Measurements from ENCODE around the gene ORAI2.
"Not testable (repeated sequence)": the region's sequence is repeated elsewhere in the genome, so short reads cannot be mapped to it uniquely, and the experiment has no call there.

The ORAI2 gene

DNA sequence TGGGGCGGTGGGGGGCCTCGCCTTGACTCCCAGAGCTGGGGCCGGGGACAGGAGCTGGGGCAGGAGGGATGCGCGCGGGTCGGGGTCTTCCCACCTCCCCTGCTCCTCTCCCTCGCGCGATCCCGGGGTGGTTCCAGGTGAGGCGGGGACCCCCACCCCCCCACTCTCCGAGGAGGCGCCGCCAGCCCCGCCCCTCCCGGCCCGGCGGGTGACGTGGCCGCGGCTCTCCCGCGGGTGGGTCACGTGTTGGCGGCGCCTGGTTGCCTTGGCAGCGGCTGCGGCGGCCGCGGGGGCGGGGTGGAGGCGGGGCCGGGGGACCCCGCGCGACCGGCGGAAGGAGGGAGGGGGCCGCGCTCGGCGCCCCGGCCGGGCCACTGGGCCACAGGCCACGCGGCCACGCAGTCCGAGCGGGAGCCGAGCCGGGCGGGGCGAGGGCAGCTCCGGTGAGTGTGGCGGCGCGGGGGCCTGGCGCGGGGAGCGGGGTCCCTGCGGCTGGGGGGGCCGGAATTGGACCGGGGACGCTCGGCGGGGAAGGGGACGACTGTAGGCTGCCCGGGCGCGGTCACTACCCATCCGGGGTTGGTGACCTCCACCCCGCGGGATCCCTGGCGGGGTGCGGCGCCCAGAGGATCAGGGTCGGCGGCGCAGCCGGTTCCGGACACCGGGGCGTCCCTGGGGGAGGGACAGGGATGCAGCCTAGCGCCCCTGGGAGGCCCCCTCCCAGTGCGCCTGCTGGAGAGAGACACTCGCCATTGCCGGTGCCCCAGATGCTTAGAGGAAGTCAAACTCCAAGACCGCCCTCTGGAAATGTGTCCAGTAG lies at the start of gene ORAI2:
ORAI2 (plus strand) TSS at position 357 of the 820 bp plus-strand sequence. CDS start 5,382 bp downstream, outside the sequence.
- DNase-seq = peak; percentile 90

DNA sequence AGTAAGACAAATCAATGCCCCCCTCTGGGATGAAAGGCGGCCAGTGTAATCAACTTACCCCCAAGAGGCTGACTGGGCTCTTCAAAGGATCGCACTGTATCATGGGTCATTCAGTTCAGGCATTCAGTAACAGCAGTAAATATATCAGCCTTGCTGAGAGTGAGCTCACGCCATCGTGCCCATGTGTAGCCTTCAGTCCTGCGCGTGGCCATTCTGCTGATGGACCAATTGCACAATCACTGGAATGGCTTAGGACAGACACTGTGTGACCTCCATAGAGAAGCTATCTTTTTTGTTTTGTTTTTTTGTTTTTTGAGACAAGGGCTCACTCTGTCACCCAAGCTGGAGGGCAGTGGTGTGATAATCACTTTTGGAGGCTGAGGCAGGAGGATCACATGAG lies 46.3 kb upstream of the ORAI2 start:
- no peak for DNase-seq

DNA sequence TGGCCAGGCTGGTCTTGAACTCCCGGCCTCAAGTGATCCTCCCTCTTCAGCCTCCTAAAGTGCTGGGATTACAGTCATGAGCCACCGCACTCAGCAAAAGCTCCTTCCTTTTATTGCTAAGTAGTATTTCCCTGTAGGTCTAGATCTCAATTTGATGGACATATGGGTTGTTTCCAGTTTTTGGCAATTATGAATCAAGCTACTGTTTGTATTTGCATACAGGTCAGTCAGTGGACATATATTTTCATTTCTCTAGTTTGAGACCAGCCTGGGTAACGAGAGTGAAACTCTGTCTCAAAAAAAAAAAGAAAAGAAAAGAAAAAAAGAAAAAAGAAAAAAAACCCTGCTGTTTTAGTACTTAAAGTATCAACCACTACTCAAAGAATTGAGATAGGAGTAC lies 43.6 kb upstream of the ORAI2 start:
- no peak for DNase-seq

DNA sequence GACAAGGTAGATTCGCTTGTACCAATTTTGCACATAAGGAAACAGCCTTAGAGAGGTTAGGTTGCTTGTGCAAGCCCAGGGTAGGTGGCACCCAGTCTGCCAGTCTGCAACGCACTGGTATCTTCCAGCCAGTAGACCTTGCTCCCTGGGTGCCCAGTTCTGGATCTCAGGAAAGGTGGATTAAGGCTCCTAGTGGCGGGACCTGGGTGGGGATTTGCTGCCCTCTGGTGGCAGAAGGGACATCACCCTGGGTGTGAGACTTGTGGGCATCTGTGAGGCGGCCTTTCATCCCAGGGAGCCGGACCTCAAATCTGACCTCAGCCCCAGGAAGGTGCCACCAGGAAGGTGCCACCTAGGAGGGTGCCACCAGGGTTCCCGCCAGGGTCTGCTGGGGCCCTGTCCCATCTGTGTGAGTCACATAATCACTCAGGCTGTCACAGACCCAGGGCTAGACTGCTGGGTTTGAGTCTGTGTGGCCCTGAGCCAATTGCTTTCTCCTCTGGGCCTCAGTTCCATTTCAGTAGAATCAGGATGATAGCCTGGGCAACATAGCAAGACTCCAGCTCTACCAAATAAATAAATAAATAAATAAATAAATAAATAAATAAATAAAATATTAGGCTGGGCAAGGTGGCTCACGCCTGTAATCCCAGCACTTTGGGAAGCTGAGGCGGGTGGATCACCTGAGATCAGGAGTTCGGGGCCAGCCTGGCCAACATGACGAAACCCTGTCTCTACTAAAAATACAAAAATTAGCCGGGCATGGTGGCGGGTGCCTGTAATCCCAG lies 42.5 kb upstream of the ORAI2 start:
- peak; percentile 71 for DNase-seq

DNA sequence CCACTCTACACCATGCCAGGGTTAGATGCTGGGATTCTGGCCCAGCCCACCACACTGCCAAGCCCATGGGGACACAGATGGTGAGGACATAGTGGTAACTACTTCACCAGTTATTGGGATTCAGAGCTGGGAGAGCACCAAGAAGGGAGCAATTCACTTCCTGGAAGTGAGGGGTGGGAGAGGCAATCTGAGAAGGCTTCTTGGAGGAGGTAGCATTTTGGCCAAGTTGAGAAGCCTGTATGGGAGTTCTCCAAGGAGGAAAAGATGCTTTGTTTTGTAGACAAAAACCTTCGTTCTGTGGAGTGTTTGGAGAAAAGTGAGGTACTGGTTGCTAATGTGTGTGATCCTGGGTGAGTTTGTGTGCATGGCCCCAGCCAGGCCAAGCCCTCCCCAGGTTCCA lies 41.0 kb upstream of the ORAI2 start:
- DNase-seq = no peak

DNA sequence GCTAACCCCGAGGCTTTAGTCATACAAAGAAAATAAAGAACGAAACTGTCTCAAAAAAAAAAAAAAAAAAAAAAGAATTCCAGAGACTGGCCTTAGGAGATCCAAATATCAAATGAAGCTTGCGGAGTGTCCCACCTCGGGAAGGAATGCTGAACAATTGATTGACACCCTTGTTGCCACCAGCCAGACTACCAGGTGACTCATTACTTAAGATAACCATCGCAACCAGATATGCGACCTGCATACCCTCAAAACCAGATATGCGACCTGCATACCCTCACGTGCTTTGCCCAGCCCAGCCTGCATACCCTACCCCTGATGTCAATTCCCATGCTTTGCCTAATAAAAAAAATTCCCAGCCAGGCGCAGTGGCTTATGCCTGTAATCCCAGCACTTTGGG lies 39.9 kb upstream of the ORAI2 start:
- no peak for DNase-seq

DNA sequence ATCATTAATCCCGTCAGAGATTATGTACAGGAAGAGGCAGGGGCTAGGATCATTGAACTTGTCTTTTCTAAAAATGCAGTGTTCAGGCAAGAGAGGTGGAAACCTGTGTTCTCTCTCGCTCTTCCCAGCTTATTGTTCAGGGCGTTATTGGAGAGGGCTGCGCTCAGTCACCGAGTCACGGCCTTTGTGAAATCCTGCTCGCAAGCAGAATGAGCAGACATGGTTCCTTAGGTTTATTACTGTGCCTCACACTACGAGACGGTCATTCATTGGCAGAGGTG lies 37.8 kb upstream of the ORAI2 start:
- DNase-seq = no peak

DNA sequence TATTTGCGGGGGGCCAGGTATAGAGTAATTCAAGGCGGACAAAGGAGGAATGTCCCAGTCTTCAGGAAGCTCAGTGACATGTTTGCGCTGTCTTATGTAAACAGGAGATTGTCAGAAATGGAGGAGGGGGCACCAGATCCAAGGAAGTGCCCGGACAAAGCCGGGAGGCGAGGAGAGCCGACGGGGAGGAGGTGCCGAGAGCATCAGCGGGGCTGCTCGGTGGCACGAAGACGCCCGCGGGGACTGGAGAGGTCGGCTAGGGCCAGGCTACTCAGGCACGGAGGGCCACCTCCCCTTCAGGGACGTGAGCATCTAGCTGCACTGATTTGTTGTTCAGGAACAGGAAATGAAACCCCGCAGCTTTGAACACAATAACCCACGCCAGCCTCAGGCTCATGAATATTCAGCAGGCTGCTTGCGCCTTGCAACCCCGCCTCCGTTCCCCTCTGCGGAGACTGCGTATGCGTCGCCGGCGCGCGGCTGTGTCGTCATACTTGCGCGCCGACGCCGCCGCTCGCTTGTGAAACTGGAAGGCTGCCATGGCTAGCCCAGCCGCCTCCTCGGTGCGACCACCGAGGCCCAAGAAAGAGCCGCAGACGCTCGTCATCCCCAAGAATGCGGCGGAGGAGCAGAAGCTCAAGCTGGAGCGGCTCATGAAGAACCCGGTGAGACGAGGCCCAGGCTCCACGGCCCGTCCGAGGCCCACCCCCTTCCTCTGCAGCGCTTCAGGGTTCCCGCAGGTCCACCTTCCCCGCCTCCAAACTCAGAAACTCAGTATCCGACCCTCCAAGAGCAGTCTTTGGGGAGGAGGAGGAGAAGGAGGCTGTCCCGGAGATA lies 37.3 kb upstream of the ORAI2 start, which contains the start of gene PRKRIP1:
PRKRIP1 (plus strand) TSS at position 491 of the 837 bp plus-strand sequence; CDS start at position 540, 49 bp downstream.
- DNase-seq = peak; percentile 93

DNA sequence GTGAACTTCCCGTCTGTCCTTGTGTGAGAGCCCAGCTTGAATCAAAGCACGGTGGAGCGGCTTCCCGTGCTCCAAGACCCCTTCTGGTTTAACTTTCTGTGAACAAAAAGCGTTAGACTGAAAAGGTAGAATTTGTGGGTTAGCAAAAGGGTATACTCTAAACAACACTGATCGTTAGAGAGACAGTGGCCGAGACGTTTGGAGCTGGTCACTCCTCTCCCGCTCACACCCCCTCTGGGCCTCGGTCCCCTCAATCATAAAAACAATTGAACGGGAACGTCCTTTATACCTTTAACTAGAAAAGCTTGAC lies 36.7 kb upstream of the ORAI2 start:
- no peak for DNase-seq

DNA sequence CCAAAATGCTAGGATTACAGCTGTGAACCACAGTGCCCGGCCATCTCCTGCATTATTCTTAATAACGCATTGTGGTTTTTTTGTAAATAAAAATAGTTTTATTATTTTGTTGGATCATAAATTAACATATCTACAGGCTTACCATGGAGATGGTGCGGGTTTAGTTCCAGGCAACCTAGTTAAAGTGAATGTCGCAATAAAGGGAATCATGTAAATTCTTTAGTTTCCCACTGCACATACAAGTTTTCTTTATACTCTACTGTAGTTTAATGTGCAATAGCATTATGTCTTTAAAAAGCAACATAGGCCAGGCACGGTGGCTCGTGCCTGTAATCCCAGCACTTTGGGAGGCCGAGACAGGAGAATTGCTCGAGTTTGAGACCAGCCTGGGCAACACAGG lies 34.8 kb upstream of the ORAI2 start:
- no peak for DNase-seq

DNA sequence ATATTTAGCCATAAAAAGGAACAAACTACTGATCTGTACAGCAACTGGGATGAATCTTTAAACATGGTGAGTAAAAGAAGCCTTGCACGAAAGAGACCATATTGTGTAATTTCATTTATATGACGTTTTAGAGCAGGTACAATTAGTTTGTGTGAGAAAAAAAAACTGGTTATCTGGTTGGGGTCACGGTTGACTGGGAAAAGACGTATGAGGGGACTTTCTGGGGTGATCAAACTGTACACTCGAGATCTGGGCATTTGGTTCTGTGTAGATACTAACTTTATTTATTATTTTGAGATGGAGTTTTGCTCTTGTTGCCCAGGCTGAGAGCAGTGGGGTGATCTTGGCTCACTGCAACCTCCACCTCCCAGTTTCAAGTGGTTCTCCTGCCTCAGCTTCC lies 33.0 kb upstream of the ORAI2 start:
- no peak for DNase-seq

DNA sequence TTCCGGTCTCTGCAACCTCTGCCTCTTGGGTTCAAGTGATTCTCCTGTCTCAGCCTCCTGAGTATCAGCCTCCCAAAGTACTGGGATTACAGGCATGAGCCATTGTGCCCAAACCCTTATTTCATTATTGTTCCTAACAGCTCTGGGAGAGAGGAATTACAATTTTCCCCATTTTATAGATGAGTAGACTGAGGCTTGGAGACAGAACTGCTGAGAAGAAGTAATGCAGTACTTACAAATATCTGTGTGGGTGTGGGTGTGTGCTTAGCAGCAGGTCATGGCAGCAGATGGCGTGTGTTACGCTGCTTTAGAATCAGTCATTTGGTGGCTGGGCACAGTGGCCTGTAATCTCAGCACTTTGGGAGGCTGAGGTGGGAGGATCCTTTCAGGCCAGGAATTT lies 29.8 kb upstream of the ORAI2 start:
- no peak for DNase-seq

DNA sequence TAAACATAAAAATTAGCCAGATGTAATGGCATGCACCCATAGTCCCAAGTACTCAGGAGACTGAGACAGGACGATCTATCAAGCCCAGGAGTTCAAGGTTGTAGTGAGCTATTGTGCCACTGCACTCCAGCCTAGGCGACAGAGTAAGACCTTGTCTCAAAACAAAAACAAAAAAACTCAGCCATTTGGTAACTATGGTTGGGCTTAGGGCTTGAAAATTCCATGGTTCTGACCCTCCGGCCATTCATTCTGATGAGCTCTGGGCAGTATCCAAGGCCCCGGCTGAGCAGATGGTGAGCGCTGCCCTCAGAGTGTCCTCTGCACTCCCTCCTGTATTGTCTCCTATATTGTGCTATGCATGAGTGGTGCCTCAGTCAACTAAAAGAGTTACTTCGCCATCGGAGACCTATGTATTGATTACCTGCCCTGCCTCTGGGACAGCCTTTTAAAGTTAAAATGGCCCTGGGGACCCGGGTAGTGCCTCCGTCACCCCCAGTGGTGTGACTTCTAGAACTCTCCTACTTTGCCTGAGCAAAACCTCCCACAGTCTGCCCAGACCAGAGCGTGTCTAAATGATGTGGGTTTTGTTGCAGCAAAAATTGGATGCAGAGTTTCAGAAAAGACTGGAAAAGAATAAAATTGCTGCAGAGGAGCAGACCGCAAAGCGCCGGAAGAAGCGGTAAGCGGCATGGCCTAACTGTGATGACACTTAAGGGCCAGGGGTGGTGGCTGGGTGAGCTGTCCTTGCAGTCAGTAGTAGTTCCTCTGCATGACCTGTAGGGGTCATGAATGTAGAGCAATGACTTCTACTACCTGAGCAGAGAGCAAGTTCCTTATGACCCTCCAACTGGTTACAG lies 29.1 kb upstream of the ORAI2 start:
- DNase-seq = peak; percentile 69

DNA sequence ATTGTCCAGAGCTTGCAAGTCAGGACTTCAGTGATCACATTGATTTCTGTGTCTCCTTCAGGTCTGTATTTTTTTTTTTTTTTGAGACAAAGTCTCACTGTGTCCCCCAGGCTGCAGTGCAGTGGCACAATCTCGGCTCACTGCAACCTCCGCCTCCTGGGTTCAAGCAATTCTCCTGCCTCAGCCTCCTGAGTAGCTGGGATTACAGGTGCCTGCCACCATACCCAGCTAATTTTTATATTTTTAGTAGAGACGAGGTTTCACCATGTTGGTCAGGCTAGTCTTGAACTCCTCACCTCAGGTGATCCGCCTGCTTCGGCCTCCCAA lies 28.6 kb upstream of the ORAI2 start:
- DNase-seq = not testable (repeated sequence)

DNA sequence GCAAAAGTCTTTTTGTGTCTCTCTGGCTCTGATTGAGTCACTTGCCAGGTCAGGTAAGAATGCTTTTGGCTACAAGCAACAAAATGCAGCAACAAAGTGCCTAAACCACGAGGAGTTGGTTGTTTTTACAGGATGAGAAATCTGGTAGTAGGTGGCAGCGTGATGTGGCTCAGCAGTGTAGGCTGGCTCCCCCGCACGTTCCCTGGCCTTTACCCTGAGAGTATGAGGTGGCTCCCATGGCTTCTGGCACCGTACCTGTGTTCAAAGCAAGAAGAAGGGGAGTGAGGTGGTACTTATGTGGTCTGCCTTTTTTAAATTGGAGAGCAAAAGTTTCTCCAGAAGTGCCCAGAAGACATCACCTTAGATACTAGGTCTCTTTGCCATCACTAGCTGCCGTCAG lies 25.5 kb upstream of the ORAI2 start:
- DNase-seq = no peak

DNA sequence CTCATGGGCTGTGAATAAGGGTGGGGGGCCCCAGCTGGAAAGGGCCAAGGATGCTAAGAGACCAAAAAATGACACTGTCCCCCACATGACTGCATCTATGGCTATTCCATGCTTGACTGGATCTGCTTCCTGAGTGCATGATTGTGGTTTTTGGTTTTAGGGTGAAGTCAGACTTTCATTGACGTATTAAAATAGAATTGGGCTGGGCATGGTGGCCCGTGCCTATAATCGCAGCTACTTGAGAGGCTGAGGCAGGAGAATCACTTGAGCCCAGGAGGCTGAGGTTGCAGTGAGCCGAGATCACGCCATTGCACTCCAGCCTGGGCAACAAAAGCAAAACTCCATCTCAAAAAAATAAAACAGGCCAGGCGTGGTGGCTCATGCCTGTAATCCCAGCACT lies 24.8 kb upstream of the ORAI2 start:
- not testable (repeated sequence) for DNase-seq

DNA sequence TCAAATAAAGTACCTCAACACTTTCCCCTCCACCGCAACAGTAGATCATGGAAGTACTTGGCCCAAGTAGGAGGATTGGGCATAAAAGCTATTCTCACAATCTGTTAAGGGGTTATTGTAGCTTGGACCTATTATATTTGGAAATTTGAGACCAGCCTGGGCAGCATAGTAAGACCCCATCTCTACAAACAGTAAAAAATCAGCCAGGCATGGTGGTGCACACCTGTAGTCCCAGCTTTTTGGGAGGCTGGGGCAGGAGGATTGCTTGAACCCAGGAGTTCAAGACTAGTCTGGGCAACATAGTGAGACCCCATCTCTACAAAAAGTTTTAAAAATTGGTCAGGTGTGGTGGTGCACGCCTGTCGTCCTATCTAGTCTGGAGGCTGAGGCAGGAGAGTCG lies 24.0 kb upstream of the ORAI2 start:
- no peak for DNase-seq

DNA sequence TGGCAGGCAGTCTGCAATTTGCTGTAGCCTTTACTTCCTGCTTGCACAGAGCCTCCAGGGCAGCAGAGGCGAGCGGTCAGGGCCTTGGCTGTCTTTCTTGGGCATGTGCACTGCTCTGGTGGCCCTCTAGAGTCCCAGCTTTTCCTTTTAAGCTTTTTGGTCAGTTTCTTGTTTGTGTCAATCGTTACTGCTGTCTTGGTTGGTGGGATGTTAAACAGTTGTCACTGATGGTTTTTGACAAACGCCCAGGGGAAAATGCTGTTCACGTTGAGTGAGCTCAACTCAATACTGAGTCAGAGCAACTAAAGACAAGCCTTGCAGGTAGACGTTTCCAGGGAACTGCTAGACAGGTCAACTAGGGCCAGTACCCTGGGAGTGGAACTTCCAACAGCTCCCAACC lies 23.3 kb upstream of the ORAI2 start:
- no peak for DNase-seq

DNA sequence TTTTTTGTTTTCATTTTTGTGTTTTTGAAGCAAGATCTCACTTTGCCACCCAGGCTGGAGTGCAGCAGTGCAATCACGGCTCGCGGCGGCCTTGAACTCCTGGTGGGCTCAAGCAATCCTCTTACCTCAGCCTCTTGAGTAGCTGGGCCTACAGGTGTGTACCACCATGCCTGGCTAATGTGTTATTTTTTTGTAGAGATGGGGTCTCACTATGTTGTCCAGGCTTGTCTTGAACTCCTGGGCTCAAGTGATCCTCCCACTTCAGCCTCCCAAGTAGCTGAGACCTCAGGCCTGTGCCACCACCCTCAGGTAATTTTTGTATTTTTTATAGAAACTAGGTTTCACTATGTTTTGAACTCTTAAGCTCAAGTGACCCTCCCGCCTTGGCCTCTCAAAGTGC lies 22.5 kb upstream of the ORAI2 start:
- DNase-seq = no peak

DNA sequence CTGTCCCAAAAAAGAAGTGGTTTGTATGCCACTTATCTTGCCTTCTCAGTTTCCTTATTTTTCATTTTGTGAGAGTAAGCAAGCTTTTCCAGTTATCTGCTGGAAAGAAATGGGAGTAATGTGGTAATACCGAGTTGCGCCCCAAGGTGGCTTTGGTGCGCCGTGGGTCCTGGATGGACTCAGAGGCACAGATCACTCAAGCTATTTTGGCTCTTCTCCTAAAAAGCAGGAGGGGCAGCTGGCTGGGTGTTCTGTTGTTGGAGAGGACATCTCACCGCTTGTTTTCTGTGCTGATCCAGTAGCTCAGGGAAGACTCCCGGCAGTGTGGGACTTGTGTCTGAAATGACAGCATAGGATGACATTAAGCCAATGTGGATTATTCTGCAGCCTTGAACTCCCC lies 20.8 kb upstream of the ORAI2 start:
- peak; percentile 47 for DNase-seq

DNA sequence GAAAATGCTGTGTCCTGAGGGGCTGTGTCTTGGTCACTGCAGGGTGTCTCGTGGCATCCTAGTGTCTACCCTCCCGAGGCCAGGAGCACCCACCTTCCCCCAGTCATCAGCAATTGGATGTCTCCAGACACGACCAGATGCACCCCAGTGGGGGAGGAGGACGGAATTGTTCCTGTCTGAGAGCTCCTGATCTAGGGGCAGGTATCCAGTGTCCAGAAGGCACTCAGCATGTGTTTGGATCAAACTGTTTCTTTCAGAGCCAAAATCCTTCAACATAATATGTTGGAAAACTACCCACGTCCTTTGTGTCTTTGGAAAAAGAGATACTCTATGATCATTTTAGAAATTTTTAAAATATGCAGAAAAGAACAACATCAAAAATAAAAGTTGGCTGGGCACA lies 20.3 kb upstream of the ORAI2 start:
- DNase-seq = no peak

DNA sequence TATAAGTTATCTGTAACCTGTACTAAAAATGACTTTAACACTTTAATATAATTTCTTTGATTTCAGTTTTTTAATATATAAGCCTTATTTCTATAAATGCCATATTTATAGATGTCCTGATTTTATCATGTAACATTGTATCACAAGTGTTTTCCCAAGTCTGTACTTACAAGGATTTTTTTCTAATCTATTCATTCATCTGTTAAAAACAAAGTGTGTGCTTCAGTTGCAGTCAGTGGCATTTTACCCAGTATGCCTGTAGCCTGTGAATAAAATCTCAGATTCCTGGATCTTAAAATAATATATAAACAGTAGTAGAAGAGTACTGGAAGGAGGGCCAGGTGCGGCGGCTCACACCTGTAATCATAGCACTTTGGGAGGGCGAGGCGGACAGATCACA lies 19.8 kb upstream of the ORAI2 start:
- no peak for DNase-seq

DNA sequence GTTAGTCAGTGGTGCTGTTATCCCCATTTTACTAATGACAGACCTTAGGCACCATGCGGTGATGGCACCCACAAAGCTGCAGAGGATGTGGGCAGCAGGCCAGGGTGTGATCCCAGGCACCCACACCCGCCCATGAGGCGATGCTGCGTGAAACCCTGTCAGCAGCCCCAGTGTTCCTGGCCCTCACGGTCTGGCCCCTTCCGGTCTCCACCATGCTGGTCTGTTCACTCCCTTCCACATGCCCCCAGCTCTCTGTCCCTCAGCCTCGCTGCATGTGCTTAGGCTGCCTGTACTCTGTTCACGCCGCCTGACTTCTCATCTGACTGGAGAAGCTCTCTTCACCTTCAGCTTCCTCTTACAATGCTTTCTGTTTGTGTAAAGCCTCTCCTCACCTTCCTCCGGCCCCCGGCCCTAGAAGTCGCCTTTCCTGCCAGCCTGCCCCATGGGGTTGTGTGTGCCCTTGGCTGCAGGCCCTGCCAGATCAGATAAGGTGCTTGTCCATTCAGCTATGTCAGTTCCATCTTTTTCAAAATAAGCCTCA lies 17.6 kb upstream of the ORAI2 start:
- DNase-seq = peak; percentile 63
